HG03521 (cell line): ENCODE results near the gene POU2F1.
"Not testable (repeated sequence)": the region's sequence is repeated elsewhere in the genome, so short reads cannot be mapped to it uniquely, and the experiment has no call there.

Experiments
- ATAC-seq: cut with Tn5 transposase; IDR thresholded peaks from one replicate; pipeline ENCODE4 v1.9.1; 2021; ENCODE audit warnings: mild to moderate bottlenecking, moderate library complexity; ENCODE audit not compliant: unreplicated experiment

Gene POU2F1

DNA sequence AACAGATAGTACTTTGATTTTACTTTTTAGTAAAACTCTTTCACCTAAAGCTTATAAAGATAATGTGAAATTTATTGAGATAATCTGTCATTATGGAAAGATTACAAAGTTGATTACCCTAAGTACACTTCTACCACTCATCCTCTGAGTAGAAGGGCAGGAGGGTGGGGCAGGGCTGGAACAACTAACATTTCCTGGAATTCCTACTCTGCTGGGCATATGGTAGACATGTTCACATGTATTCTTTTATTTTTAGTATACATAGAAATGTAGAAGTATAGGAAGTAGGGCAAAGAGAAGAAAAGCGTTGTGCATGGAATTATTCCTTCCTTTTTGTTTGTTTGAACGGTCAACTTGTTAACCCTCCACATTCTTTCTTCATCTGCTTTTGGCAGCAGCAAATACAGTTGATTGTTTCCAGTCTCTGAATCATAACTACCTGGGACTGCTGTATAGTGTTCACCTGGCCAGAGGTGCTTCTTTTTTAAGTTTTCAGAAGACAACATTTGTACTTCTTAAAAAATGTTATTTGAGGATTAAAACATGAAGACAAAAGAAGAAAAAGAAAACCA, 85.1 kb downstream of the POU2F1 start:
- ATAC-seq, result no peak

DNA sequence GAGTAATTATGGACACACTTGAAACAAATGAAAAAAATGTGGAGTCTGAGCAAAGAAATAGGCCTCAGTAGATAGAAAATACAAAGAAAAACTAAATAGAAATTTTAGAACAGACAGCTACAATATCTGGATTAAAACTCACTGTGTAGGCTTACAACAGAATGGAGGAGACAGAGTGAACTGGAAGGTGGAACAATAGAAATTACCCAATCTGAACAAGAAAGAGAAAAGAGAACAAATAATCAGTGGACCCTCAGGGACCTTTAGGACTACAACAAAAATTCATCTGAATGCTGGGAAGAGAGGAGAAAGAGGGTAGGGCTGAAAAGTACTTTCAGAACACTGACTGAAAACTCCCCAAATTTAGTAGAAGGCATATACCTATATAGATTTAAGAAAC, 90.0 kb downstream of the POU2F1 start:
- no peak for ATAC-seq

DNA sequence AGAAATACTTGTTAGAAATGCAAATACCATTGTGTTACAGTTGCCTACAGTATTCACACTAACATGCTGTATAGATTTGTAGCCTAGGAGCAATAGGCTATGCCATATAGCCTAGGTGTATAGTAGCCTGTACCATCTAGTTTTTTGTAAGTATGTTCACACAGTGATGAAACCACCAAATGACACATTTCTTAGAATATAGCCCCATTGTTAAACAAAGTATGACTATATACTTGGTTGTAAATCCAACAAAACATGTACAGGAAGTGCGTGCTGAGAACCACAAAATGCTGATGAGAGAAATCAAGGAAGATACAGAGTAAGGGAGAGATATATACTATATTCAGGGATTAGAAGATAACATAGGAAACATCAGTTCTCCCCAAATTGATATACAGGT, 92.2 kb downstream of the POU2F1 start:
- no peak for ATAC-seq

DNA sequence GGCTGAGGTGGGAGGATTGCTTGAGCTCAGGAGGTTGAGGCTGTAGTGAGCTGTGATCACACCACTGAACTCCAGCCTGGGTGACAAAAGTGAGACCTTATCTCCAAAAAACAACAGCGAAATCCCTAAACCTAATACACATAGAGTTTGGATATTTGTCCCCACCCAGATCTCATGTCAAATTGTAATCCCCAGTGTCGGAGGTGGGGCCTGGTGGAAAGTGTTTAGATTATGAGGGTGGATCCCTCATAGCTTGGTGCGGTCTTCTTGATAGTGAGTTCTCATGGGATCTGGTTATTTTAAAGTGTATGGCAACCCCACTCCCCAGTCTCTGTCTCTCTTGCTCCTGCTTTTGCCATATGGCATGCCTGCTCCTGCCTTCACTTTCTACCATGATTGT, 94.0 kb downstream of the POU2F1 start:
- no peak for ATAC-seq

DNA sequence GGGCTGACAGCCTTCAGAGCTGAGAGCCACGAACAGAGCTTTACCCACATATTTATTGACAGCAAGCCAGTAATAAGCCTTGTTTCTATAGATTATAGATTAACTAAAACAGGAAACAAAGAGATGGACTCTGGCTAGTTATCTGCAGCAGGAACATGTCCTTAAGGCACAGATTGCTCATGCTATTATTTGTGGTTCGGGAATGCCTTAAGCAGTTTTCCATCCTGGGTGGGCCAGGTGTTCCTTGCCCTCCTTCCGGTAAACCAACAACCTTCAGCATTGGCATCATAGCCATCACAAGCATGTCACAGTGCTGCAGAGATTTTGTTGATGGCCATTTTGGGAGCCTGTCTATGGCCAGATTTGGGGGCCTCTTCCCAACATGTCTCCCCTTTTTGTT, 96.8 kb downstream of the POU2F1 start:
- no peak for ATAC-seq

DNA sequence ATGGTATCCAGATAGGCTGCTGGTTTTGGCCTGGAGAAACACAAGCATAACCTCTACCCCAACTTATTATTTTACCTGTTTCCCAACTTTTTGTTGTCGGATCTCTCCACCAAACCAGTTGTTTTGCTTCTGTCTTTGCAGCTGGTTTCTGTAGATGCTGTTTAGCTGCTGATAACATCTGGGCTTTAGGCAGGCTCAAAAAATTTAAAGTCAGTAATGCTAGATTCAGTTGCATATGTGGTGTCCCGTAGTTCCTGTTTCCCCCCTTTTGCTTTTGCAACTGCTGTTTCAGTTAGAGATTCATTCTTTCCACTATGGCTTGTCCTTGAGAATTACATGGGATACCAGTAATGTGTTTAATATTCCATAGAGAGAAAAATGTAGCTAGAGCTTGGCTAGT, 98.5 kb downstream of the POU2F1 start:
- ATAC-seq, result not testable (repeated sequence)

DNA sequence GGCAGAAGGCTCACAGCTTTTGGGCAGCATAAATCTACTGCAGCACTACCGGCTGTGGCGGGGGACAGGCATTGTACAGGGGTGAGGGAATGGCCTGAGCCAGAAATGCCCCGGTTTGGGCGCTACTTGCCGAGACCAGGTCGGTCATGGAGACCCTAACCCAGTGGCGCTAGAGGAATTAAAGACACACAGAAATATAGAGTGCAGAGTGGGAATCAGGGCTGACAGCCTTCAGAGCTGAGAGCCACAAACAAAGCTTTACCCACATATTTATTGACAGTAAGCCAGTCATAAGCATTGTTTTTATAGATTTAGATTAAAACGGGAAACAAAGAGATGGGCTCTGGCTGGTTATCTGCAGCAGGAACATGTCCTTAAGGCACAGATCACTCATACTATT, 101.8 kb downstream of the POU2F1 start:
- no peak for ATAC-seq

DNA sequence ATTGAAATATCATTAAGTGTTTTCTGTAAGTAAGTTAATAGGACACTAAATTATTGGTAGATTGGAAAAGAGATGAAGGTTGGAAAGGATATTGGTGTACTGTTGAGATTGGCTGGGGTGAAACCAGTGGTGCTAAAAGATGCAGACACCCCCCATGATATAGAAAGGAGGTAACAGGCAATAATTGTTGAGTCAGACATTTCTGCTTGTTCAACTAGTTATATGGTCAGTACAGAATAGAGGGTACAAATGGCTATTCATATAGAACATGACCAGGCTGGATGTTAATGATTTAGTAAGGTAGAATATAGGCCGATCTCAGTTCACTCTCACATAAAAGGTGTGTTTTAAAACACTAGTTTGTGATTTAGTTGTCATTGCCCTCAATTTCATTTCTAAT, 104.5 kb downstream of the POU2F1 start:
- no peak for ATAC-seq

DNA sequence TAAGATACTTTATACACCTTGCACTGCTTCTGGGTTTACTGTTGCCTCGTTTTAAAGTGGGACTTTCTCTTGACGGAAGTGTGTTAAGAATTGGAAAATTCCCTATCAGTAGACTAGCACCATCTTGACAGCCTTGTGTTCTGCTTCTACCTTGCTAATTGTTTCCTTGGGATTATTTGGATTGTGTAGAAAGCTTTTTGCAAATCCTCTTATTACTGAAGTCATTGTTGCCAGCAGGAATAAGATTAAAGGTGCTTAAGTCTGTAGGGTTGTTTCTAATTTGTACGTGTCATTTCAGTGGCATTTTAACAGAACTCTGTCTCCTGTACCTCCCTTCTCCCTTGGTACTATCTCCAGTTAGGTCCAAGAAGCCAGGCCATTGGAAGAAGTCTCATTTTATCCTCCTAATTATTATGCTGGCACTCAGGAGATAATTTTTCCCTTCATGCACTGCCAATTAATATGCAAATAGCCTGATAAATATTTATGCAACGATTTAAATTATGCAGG, 107.7 kb downstream of the POU2F1 start:
- no peak for ATAC-seq

DNA sequence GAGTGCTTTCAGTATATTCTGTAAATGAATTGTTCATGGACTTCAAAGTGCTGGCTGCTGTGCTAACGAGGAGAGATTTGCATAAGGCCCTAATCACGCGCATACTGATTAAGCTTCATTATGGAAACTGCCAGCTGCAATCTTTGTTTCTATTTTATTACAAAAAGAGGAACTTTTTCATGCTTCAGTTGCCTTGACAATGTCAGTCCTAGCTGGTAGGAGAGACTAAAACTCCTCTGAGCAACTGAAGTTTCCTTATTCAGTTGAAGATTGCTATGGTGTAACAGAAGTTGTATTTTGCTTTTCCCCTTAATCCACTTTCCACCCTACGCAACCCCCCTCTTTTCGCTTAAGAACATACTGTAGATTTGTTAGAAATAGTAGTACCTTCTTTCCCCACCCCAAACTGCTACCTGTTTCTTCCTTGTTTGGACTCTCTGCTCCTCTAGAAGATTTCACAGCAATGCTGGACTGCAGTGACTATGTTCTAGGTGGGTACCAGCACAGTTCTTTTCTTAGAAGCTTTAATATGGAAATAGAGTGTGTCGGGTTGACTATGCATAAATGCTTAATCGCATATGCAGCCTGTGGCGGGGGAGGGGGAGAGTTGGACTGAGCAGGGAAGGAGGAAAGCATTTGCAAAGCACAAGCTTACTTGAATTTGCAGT, 108.3 kb downstream of the POU2F1 start:
- ATAC-seq, result peak; percentile 67

DNA sequence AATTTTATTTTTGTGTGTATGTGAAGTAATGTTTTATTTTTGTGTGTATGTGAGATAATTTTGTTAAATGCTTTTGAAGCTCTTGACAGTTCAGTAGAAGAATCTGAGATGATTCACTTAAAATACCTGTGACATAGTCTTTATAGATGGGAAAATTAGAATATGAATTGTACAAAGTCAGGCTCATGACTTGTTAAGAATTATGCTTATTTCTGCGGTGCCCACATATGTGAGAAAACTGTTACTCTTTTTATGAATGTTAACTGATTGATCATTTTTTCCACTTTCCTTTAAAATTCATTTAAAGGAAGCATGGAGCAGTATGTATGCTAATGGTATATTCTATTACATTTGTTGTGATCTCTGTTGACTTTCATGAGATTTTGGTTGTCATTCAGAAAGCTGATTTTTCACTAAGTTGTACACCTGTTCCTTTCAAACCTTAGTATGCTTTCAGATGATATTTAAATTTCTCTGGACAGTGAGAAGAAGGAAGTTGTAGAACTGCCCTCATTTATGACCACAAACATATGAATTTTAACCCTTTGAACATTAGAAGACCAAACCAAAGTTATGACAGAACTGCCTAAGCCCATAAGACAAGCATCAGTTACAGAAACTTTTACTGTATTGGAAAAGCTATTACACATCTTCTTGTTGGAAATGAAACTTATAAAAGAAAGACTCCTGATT, 110.1 kb downstream of the POU2F1 start:
- ATAC-seq, result peak; percentile 32

DNA sequence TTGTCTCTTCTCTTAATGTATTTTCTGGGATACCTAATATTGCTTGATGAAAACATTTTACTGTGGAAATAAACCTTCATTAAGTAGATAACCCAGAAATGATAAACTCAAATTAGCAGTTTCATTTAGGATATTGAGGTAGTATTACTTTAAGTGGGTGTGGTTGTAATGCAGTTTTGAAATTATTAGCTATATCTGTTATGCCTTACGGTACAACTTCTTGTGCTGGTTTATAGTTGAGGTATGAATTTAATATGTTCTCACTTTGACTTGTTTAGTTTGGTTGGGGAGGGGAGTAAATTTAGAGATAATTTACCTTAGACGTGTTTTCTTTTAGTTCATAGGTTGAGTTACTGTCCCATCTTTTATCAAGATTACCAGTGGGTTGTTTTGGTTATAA, 111.0 kb downstream of the POU2F1 start:
- ATAC-seq, result no peak

DNA sequence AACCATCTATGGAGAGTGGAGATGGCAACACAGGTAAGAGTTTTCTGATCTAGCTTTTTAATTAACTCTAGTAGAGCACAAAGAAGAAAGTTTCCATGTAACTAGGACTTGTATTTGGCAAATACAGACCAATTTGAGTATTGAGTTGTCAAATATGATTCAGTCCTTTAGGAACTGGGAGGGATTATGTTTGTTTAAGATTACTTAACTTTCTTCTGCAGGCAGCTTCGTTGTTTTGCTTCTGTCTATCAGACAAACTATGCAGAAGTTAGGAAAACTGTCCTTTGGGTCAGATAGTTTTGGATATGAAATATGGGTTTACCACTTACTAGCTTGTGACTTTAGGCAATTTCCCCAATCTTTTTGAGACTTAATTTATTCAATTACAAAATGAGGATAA, 111.8 kb downstream of the POU2F1 start:
- no peak for ATAC-seq

DNA sequence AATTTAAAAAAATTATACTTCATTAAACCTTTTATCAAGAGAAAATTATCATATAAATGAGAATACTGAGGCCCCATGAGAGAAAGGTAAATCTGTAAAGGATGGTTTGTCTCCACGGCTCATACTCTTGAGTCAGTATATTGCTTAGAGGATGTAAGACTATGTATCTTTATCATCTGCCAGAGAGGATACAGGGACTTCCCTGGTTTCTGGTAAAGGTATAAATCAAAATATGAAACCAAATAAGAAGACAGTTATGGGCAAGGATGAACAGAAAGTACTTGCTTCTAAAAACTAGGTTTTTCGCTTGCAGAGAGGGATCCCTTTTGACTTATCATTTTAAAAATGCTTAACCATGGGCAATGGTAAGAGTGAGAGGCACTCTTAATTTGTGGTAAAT, 112.4 kb downstream of the POU2F1 start:
- no peak for ATAC-seq

DNA sequence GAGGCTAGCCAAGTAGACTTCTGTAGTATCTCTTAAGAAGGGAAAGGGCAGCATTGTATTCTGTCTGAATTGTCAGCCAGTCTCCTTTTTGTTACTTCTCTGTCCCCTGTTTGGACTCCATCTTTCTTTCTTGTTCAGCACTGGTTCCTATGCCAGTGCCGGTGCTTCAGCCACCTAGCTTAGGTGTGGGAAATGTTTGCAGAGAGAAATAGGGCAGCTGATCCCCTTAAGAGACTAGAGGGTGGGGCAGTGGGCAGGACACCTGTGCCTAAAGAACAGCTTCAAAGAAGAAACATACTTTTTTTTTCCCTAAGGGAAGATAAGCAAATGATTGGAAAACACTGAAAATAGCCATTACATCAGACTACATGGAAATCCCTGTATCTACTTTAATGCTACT, 113.0 kb downstream of the POU2F1 start:
- ATAC-seq, result no peak

DNA sequence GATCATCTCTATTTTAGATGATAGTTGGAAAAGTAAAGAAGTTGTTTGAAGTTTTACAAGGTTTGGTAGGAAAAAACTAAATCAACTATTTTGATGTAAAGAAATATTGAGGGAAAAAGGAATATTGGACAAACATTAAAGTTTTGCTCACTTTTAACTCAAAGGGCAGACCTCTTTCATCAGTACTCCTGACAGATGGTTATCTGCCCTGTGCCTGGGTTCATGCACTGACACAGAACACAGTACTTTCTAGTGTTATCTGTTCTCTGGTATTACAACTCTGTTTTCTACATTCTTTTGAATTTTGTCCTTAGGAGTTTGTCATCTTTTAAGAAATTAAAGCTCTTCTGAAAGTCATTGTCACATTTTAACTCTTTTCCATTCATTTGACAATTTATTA, 118.7 kb downstream of the POU2F1 start:
- ATAC-seq, result no peak

DNA sequence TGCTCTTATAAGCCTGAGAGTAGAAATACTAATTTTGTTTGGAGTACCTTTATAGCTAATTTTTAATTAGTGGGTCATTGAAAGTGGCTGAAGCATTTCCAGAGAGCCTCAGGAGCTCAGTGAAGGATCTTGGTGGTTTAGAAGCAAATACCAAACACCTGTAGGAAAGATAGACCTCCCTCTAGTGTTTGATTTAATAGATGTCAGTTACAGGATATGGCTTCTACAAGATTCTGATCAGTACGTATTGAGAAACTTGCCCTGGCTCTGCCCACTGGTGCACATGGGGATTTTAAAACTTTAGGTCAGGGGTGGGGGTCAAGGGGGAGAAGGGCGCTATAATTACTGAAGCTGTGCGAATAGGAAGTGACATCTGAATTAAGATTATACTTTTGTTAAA, 122.2 kb downstream of the POU2F1 start:
- no peak for ATAC-seq

DNA sequence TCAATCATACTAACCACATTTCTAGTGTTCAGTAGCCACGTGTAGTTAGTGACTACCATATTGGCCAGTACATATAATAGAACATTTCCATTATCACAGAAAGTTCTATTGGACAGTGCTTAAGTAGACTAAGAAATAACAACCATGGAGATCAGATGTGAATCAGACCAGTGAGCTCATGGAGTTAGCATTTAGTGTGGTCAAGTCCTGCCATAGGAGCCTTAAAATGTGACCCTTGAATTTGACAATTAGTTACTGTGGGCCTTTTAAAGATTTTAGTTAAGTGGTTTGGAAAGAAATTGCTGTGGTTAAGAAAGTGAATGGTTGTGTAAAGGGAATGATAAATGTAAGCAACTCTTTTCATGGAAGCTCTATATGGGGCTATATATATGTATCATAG, 123.4 kb downstream of the POU2F1 start:
- no peak for ATAC-seq

DNA sequence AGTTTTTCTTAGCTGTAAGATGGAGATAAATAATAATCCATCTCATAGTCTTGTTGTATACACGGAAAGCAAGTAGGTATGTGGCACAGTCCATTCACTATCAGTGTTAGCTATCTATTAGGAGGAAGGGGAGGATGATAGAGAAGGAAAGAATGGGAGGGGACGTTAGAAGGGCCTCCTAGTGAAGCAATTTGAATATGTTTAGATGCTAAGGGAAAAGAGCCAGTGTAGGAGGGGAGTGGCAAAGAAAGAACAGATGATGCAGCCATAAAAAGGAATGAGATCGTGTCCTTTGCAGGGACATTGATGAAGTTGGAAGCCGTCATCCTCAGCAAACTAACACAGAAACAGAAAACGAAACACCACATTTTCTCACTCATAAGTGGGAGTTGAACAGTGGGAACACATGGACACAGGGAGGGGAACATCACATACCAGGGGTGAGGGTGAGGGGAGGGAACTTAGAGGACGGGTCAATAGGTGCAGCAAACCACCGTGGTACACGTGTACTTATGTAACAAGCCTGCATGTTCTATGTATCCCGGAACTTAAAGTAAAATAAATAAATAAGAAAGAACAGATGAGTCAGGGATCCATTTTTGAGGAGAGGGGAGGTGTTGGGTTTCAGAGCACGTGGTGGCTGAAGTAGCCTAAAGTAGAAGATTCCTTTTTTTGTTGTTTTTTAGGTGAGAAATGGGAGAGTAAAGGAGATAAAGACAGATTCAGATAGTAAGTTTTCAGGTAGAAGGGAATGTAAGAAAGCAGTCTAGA, 124.1 kb downstream of the POU2F1 start:
- no peak for ATAC-seq

DNA sequence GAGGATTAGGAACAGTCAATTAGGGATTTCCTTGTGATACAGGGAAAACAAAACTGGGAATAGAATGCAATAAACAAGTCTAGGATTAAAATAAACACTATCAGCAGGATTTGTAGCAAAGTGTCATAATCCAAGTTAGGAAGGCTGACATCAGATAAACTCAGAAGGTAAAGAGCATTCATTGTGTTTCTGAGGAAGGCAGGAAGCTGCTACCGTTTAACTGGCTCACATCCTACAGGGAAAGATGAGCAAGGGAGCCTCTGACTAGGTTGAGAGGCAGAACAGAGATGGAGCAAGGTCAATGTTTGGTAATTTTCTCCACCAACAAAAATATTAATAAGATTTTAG, 124.7 kb downstream of the POU2F1 start:
- ATAC-seq, result no peak

DNA sequence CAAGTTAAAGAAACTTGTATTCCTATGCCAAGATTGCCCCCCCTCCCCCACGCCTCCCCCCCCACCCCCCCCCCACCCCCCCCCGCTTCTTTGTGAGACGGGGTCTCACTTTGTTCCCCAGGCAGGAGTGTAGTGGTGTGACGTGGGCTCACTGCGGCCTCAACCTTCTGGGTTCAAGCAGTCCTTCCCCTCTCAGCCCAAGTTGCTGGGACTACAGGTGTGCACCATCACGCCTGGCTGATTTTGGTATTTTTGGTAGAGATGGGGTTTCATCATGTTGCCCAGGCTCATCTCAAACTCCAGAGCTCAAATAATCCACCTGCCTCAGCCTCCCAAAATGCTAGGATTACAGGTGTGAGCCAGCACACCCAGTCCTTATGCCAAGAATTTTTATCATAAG, 136.6 kb downstream of the POU2F1 start:
- ATAC-seq, result no peak

DNA sequence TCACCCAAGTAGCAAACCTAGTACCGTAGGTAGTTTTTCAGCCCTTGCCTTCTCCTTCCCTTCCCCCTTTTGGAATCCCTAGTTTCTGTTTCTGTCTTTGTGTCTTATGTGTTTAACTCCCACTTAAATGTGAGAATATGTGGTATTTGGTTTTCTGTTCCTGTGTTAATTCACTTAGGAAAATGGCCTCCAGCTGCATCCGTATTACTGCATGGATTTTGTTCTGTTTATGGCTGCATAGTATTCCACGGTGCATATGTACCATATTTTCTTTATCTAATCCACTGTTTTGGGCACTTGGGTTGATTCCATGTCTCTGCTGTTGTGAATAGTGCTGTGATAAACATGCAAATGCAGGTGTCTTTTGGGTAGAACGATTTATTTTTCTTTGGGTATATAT, 138.6 kb downstream of the POU2F1 start:
- ATAC-seq, result no peak
